Testis (tissue), 3 donors: ENCODE measurements around the gene STBD1. TPM values are rescaled to one million over a fixed set of nuclear protein-coding genes. Genes with fewer than 3 reads are reported as not detected.

Source experiments
- DNase-seq: peaks from one replicate; pipeline ENCODE4 v3.0.0-alpha.2; 2019
- H3K27ac ChIP-seq, 2 donors: fragments of 200-600 bp; sonication (generic); one replicate each; pipeline ENCODE4 v1.5.1; 2019
- H3K27me3 ChIP-seq: fragments of 200-600 bp; sonication (generic); one replicate; pipeline ENCODE4 v1.5.1; 2019
- H3K36me3 ChIP-seq: fragments of 200-600 bp; sonication (generic); one replicate; pipeline ENCODE4 v1.5.1; 2017; ENCODE audit warnings: low read depth; ENCODE audit errors: missing control alignments
- H3K4me1 ChIP-seq: fragments of 200-600 bp; sonication (generic); one replicate; pipeline ENCODE4 v1.5.1; 2019
- H3K4me3 ChIP-seq, 2 donors: fragments of 200-600 bp; sonication (generic); one replicate each; pipeline ENCODE4 v1.5.1; 2017 to 2019
- H3K9me3 ChIP-seq: fragments of 200-600 bp; sonication (generic); one replicate; pipeline ENCODE4 v1.5.1; 2017
- POLR2A ChIP-seq: fragments of 450-650 bp; IDR thresholded peaks from one replicate; pipeline ENCODE4 v1.6.1; 2017; ENCODE audit warnings: antibody characterized with exemption, mild to moderate bottlenecking, moderate library complexity
- WGBS, 2 donors: methylation state at CpG; one replicate each; pipeline ENCODE4 v1.1.5; 2018; 5-methylcytosine and 5-hydroxymethylcytosine counted together
- intact Hi-C: fragments of 100-400 bp; cut with DNase I; formaldehyde crosslinking; loops from one replicate; pipeline ENCODE4 v1.15.1; 2023; ENCODE audit warnings: low total_unique reads
- polyA plus RNA-seq: library from polyadenylated mRNA; stranded (reverse); fragments of 350-450 nt; fragmentation: Illumina TruSeq; extraction: RNeasy Lipid Tissue Mini Kit (QIAGEN cat#74804); gene quantifications from one replicate; pipeline ENCODE4 v1.2.3, GENCODE V29; 2014; ENCODE audit warnings: low read depth, low replicate concordance; ENCODE audit not compliant: insufficient read depth
- total RNA-seq, 2 donors: library from RNA; depleted of rRNA; stranded (reverse); fragments of >200 nt; gene quantifications; one replicate each; pipeline ENCODE4 v1.2.3, GENCODE V29; 2016
- TF ChIP-seq, protein P1 (sequence below), 3 experiments: fragments of 450-650 bp in 2 of 3; fragments of 200-600 bp in 1 of 3; sonication (generic) in 1 of 3; IDR thresholded peaks; one replicate each; pipeline ENCODE4 v1.5.1; 2016 to 2019; ENCODE audit warnings: antibody characterized with exemption in 3 of 3, mild to moderate bottlenecking in 2 of 3, moderate library complexity in 1 of 3

The STBD1 gene
- total and polyA plus RNA-seq, 3 donors from 2014 or later: 2.5 to 5.3 (median 4.6) TPM

DNA sequence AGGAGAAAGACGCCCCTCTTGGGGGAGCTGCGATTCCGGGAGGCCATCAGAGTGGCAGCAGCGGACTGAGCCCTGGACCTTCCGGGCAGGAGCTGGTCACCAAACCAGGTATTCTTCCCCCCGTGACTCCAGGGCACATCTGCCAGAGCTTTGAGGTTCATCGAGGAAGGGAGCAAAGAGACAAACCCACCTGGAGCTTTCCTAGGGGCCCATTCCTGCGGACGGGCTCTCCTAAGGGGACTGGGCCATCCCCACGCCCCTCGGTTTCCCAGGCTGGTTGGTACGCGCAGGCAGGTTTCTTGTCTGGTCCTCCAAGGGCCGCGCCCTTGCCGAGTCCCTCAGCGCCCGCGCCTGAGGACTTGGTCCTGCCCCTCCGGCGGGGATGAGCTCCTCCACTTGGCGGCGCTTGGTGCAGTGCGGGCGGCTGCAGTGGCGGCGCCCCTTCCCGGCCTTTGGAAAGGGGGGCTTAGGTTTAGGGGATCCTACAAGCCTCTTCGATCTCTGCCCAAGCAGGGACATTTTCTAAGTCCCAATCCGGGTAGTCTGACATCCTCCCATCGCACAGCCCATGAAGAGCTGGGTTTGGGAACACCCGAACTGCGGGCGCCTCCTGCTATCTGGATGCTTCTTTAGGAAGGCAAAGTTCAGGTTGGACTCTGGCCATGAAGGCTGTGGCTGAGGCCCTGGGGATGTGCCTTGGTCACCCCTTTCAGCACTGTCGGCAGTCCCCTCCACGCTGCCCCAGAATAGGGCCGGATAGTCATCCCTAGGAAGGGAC is 538 bp downstream of the STBD1 start:
- peak overlapping the region; percentile 68 to 73 for H3K4me3 ChIP-seq
- intact Hi-C loops: no loop called here
- no peaks in the 10 kb centered on the region for H3K9me3 ChIP-seq
- no peaks in the 10 kb centered on the region for H3K27me3 ChIP-seq
- DNase-seq: peak; percentile 70
- H3K27ac ChIP-seq: peak overlapping the region; percentile 57 to 76
- TF ChIP-seq POLR2A: no peak
- TF ChIP-seq, protein P1, sequence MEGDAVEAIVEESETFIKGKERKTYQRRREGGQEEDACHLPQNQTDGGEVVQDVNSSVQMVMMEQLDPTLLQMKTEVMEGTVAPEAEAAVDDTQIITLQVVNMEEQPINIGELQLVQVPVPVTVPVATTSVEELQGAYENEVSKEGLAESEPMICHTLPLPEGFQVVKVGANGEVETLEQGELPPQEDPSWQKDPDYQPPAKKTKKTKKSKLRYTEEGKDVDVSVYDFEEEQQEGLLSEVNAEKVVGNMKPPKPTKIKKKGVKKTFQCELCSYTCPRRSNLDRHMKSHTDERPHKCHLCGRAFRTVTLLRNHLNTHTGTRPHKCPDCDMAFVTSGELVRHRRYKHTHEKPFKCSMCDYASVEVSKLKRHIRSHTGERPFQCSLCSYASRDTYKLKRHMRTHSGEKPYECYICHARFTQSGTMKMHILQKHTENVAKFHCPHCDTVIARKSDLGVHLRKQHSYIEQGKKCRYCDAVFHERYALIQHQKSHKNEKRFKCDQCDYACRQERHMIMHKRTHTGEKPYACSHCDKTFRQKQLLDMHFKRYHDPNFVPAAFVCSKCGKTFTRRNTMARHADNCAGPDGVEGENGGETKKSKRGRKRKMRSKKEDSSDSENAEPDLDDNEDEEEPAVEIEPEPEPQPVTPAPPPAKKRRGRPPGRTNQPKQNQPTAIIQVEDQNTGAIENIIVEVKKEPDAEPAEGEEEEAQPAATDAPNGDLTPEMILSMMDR (IDR thresholded peaks at IDR 0.05): no peak
- 3 to 11% methylated on average over 16 to 37 of the region's 37 CpGs for WGBS, 2 donors
- no peaks in the 10 kb centered on the region for H3K36me3 ChIP-seq
- H3K4me1 ChIP-seq: peaks cover 7% of the 10 kb centered on the region

DNA sequence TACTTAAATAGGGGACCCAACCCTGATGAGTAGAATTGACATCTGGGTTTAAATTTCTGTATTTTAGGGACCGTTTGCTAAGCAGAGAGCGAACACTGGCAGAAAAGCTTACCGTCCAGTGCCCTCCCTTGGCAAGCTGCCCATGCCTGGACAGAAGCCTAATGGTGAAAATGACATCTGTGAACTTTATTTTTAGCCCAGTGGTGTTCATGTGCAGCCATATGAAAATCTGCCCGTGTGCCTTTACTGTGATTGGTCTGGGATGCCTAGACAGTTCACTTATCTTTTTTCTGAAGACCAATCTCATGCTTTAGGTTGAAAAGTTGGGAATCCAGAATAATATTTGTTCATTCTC is 1.1 kb downstream of the STBD1 start:
- Histone ChIP-seq H3K36me3 (no peaks in the 10 kb centered on the region), H3K27me3 (no peaks in the 10 kb centered on the region), H3K4me1 (peaks cover 4% of the 10 kb centered on the region), H3K9me3 (no peaks in the 10 kb centered on the region), H3K4me3 (peak overlapping the region in 1 of 2 donors; percentile 73), H3K27ac (no peak overlapping the region)
- TF ChIP-seq, protein P1 (IDR thresholded peaks at IDR 0.05): no peak
- TF ChIP-seq POLR2A: no peak
- no peak for DNase-seq
- 28 to 33% methylated on average over 4 of the region's 4 CpGs for WGBS, 2 donors
- intact Hi-C loops: no loop called here

DNA sequence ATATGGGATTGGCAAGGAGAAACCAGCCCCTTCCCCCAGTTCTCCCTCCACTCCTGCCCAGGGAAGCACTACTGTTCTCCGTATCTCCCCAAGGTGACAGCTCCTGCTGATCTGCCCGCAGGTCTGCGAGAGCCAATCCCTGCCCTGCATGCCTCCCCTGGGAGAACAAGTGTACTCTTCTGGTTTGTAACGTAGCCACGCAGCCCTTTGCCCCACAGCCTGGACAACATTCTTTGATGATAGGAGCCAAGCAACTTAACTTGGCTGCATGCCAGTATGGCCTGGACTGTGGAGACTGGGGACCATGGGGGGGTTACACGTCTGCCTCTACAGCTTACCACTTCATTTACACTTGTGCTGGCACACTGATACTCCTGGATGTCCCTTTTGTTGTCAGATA is 2.0 kb downstream of the STBD1 start:
- DNase-seq: no peak
- Histone ChIP-seq H3K27ac (no peak overlapping the region), H3K4me1 (peaks cover 4% of the 10 kb centered on the region), H3K4me3 (no peak overlapping the region), H3K9me3 (no peaks in the 10 kb centered on the region), H3K36me3 (no peaks in the 10 kb centered on the region), H3K27me3 (no peaks in the 10 kb centered on the region)
- 52 to 74% methylated on average over 6 of the region's 6 CpGs for WGBS, 2 donors
- intact Hi-C loops: no loop called here
- TF ChIP-seq, protein P1 (IDR thresholded peaks at IDR 0.05): no peak
- TF ChIP-seq POLR2A: no peak

DNA sequence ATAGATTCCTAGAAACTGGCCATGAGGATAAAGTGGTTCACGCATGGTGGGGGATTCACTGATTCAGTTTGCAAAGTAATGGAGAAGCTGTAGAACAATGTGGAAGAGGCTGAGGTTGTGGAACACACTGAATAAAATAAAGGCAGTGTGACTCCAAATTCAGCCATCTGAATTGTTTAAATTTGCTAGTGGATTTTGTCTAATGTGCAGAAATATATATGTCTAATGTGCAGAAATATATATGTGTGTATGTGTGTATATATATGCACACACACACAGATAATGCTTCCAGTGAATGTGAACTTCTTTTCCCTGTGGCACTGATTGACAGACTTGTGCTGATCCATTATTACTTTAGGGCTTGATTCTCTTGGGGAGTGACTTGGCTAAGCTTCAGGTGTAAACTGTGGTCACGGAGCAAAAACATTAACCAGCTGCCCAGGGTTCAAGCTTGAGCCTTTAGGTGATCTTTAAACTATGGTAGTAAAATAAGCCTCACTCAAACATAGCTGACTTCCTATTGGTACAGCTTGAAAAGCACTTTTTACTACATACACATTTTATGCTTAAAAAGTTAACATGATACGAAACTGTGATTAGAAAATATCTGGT is 3.5 kb downstream of the STBD1 start:
- peaks cover 4% of the 10 kb centered on the region for H3K4me1 ChIP-seq
- no peaks in the 10 kb centered on the region for H3K36me3 ChIP-seq
- no peak for DNase-seq
- H3K27ac ChIP-seq: no peak overlapping the region
- intact Hi-C loops: no loop called here
- H3K4me3 ChIP-seq: no peak overlapping the region
- no peaks in the 10 kb centered on the region for H3K27me3 ChIP-seq
- WGBS, 2 donors: 91 to 92% methylated on average over 3 of the region's 3 CpGs
- no peak for TF ChIP-seq POLR2A
- TF ChIP-seq, protein P1 (IDR thresholded peaks at IDR 0.05): no peak
- H3K9me3 ChIP-seq: no peaks in the 10 kb centered on the region
